ENCODE results near the gene NOCT.
A peak's percentile ranks its signal among the peaks of the same experiment; 100 is the strongest.

DNA sequence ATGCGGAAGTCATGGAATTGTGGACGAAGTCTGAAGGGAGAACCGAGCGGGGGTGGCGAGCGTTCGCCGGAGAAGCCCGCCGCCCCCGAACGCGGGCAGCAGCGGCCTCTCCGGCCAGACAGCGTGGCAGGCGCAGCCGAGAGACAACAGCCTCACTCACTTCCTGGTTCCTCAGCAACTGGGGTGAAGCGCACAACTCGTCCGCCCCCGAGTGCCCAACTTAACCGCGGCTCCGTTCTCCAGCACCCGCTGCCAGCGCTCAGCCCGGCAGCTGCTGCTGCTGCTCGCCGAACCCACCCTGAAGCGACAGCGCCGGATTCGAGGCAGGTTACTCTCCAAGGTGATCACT lies 68.0 kb downstream of the NOCT start:
- TF ChIP-seq, protein P1, sequence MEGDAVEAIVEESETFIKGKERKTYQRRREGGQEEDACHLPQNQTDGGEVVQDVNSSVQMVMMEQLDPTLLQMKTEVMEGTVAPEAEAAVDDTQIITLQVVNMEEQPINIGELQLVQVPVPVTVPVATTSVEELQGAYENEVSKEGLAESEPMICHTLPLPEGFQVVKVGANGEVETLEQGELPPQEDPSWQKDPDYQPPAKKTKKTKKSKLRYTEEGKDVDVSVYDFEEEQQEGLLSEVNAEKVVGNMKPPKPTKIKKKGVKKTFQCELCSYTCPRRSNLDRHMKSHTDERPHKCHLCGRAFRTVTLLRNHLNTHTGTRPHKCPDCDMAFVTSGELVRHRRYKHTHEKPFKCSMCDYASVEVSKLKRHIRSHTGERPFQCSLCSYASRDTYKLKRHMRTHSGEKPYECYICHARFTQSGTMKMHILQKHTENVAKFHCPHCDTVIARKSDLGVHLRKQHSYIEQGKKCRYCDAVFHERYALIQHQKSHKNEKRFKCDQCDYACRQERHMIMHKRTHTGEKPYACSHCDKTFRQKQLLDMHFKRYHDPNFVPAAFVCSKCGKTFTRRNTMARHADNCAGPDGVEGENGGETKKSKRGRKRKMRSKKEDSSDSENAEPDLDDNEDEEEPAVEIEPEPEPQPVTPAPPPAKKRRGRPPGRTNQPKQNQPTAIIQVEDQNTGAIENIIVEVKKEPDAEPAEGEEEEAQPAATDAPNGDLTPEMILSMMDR (IDR thresholded peaks at IDR 0.05), result peak in 2 of 4 experiments; percentile 9 to 14
- TF ChIP-seq POLR2A (IDR thresholded peaks at IDR 0.05), result no peak

Measured in uterus (tissue), 2 donors.